ENCODE measurements around the gene ATP5PD. TPM values are rescaled to one million over a fixed set of nuclear protein-coding genes. Genes with fewer than 3 reads are reported as not detected.

Gene ATP5PD
- total and polyA plus RNA-seq, 2 of the 13 experiments (the other 11 are each of a cell fraction or from before 2014, with no cell fraction given), result 158 to 428 TPM

DNA sequence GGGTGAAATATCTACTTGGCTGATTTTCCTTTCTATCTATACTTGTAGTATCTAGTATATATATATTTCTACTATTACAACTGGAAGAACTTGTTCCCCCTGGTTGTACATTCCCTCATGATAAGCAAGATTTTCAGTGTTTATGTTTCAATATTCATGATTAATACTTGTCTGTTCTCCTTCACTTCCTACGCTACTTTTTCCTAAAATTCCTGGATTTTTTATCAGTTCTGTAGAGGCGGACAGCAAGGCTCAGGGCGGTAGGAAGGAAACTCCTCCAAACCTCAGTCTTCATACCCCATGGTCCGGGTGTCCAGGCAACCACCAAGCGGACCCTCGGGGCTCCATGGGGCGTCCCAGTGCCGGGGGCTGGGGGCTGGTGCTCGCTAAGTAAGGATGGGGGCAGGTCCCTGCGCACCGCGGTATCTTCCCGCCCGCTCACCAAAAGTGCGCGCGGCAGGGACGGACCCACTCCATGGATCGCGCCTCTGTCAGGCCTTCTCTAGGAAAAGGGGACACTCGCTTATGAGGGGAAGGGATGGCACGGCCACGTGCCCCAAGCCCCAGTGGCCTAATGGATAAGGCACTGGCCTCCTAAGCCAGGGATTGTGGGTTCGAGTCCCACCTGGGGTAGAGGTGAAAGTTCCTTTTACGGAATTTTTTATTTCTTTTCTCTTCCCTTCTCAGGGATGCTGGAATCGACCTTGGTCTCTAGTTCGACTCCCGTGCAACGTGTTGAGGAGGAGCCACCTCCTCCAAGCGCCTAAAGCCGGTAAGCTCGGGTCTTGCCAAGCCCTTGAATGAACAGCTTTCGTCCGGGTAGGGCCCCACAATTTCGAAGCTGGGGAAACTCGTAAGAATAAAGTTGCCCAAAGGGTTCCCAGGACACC lies 13.2 kb downstream of the ATP5PD start (continued):
- TF ChIP-seq, protein P1, sequence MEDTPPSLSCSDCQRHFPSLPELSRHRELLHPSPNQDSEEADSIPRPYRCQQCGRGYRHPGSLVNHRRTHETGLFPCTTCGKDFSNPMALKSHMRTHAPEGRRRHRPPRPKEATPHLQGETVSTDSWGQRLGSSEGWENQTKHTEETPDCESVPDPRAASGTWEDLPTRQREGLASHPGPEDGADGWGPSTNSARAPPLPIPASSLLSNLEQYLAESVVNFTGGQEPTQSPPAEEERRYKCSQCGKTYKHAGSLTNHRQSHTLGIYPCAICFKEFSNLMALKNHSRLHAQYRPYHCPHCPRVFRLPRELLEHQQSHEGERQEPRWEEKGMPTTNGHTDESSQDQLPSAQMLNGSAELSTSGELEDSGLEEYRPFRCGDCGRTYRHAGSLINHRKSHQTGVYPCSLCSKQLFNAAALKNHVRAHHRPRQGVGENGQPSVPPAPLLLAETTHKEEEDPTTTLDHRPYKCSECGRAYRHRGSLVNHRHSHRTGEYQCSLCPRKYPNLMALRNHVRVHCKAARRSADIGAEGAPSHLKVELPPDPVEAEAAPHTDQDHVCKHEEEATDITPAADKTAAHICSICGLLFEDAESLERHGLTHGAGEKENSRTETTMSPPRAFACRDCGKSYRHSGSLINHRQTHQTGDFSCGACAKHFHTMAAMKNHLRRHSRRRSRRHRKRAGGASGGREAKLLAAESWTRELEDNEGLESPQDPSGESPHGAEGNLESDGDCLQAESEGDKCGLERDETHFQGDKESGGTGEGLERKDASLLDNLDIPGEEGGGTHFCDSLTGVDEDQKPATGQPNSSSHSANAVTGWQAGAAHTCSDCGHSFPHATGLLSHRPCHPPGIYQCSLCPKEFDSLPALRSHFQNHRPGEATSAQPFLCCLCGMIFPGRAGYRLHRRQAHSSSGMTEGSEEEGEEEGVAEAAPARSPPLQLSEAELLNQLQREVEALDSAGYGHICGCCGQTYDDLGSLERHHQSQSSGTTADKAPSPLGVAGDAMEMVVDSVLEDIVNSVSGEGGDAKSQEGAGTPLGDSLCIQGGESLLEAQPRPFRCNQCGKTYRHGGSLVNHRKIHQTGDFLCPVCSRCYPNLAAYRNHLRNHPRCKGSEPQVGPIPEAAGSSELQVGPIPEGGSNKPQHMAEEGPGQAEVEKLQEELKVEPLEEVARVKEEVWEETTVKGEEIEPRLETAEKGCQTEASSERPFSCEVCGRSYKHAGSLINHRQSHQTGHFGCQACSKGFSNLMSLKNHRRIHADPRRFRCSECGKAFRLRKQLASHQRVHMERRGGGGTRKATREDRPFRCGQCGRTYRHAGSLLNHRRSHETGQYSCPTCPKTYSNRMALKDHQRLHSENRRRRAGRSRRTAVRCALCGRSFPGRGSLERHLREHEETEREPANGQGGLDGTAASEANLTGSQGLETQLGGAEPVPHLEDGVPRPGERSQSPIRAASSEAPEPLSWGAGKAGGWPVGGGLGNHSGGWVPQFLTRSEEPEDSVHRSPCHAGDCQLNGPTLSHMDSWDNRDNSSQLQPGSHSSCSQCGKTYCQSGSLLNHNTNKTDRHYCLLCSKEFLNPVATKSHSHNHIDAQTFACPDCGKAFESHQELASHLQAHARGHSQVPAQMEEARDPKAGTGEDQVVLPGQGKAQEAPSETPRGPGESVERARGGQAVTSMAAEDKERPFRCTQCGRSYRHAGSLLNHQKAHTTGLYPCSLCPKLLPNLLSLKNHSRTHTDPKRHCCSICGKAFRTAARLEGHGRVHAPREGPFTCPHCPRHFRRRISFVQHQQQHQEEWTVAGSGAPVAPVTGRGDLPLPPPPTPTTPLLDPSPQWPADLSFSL (CRISPR knock-in tag; IDR thresholded peaks at IDR 0.05), result no peak
- TF ChIP-seq PCBP2 (optimal IDR thresholded peaks at IDR 0.05; ENCODE audit: low read depth, low read length, poor library complexity, severe bottlenecking) (no peak), SMYD3 (CRISPR knock-in tag; IDR thresholded peaks at IDR 0.05) (peak; percentile 21; the same call in 1 of the 2 replicates), SALL2 (CRISPR knock-in tag; IDR thresholded peaks at IDR 0.05) (peak; percentile 59; the same call in 1 of the 2 replicates), ZNF446 (CRISPR knock-in tag; IDR thresholded peaks at IDR 0.05) (no peak), ARNTL (CRISPR knock-in tag; IDR thresholded peaks at IDR 0.05) (peak; percentile 95), HMG20B (CRISPR knock-in tag; conservative IDR thresholded peaks at IDR 0.05) (0 out of 2 replicates have a peak, but pooled peaks have one; percentile 14), RNF2 (conservative IDR thresholded peaks at IDR 0.05; ENCODE audit: low read depth) (peak; percentile 69), ZNF7 (CRISPR knock-in tag; IDR thresholded peaks at IDR 0.05) (no peak), ZNF772 (CRISPR knock-in tag; IDR thresholded peaks at IDR 0.05) (peak; percentile 79; the same call in 1 of the 2 replicates), MXD4 (CRISPR knock-in tag; IDR thresholded peaks at IDR 0.05) (peak; percentile 70), SPEN (CRISPR knock-in tag; IDR thresholded peaks at IDR 0.05; ENCODE audit: low read depth) (peak; percentile 72), ZMAT3 (CRISPR knock-in tag; conservative IDR thresholded peaks at IDR 0.05) (peak; percentile 79), ZNF75D (CRISPR knock-in tag; IDR thresholded peaks at IDR 0.05; ENCODE audit: borderline replicate concordance) (no peak)
- TF ChIP-seq, protein P2, sequence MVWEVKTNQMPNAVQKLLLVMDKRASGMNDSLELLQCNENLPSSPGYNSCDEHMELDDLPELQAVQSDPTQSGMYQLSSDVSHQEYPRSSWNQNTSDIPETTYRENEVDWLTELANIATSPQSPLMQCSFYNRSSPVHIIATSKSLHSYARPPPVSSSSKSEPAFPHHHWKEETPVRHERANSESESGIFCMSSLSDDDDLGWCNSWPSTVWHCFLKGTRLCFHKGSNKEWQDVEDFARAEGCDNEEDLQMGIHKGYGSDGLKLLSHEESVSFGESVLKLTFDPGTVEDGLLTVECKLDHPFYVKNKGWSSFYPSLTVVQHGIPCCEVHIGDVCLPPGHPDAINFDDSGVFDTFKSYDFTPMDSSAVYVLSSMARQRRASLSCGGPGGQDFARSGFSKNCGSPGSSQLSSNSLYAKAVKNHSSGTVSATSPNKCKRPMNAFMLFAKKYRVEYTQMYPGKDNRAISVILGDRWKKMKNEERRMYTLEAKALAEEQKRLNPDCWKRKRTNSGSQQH (CRISPR knock-in tag; IDR thresholded peaks at IDR 0.05; ENCODE audit: low read depth), result peak; percentile 81
- TF ChIP-seq, protein P3, sequence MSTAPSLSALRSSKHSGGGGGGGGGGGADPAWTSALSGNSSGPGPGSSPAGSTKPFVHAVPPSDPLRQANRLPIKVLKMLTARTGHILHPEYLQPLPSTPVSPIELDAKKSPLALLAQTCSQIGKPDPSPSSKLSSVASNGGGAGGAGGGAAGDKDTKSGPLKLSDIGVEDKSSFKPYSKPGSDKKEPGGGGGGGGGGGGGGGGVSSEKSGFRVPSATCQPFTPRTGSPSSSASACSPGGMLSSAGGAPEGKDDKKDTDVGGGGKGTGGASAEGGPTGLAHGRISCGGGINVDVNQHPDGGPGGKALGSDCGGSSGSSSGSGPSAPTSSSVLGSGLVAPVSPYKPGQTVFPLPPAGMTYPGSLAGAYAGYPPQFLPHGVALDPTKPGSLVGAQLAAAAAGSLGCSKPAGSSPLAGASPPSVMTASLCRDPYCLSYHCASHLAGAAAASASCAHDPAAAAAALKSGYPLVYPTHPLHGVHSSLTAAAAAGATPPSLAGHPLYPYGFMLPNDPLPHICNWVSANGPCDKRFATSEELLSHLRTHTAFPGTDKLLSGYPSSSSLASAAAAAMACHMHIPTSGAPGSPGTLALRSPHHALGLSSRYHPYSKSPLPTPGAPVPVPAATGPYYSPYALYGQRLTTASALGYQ (CRISPR knock-in tag; IDR thresholded peaks at IDR 0.05), result peak; percentile 57; the same call in 1 of the 2 replicates
- TF ChIP-seq, protein P4, sequence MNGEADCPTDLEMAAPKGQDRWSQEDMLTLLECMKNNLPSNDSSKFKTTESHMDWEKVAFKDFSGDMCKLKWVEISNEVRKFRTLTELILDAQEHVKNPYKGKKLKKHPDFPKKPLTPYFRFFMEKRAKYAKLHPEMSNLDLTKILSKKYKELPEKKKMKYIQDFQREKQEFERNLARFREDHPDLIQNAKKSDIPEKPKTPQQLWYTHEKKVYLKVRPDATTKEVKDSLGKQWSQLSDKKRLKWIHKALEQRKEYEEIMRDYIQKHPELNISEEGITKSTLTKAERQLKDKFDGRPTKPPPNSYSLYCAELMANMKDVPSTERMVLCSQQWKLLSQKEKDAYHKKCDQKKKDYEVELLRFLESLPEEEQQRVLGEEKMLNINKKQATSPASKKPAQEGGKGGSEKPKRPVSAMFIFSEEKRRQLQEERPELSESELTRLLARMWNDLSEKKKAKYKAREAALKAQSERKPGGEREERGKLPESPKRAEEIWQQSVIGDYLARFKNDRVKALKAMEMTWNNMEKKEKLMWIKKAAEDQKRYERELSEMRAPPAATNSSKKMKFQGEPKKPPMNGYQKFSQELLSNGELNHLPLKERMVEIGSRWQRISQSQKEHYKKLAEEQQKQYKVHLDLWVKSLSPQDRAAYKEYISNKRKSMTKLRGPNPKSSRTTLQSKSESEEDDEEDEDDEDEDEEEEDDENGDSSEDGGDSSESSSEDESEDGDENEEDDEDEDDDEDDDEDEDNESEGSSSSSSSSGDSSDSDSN (CRISPR knock-in tag; IDR thresholded peaks at IDR 0.05), result 0 out of 2 replicates have a peak, but pooled peaks have one; percentile 23
